COLO668 (cell line): ENCODE results near the gene FAM184A.

ENCODE experiments used
- DNase-seq: peaks from one replicate; lab custom pipeline; 2025; ENCODE audit not compliant: unreplicated experiment; lab: John Stamatoyannopoulos, UW

The FAM184A gene

GRCh38 chr6:118917546-118918328 is 160.7 kb downstream of the FAM184A start:
- DNase-seq: no peak

- DNase-seq: no peak
These were observed 163.9 kb downstream of the FAM184A start for GRCh38 chr6:118914598-118914997.

- DNase-seq: no peak
These were observed 165.3 kb downstream of the FAM184A start for GRCh38 chr6:118913161-118913560.

- no peak for DNase-seq
These were observed 165.8 kb downstream of the FAM184A start for GRCh38 chr6:118912646-118913045.
